ENCODE measurements around the gene RALGAPA1.
"Not testable (repeated sequence)": the region's sequence is repeated elsewhere in the genome, so short reads cannot be mapped to it uniquely, and the experiment has no call there.

The RALGAPA1 gene

DNA sequence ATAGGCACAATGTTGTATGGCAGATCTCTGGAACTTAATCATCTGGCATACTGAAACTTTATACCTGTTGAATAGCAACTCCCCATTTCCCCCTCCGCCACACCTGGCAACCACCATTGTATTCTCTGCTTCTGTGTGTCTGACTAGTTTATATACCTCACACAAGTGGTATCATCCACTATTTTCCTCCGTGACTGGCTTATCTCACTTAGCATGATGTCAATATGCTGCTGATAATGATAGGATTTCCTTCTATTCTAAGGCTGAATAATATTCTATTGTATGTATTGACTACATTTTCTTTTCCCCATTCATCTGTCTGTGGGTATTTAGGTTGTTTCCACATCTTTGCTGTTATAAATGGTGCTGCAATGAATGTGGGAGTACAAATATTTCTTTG lies 38.5 kb upstream of the RALGAPA1 start:
- no peaks in the 10 kb centered on the region for H3K9me3 ChIP-seq (ENCODE audit: insufficient read depth, low read length)
- H3K4me3 ChIP-seq (ENCODE audit: insufficient read length, low read depth) = no peak overlapping the region
- no peak for TF ChIP-seq YY1 (IDR thresholded peaks at IDR 0.05; ENCODE audit: insufficient read depth, insufficient read length)
- TF ChIP-seq ZNF274 (IDR thresholded peaks at IDR 0.05; ENCODE audit: low read depth, low read length) = no peak
- no peak for TF ChIP-seq SUZ12 (IDR thresholded peaks at IDR 0.05; ENCODE audit: extremely low read depth, insufficient read depth, insufficient read length)
- no peak for DNase-seq (ENCODE audit: low read depth, low spot score)
- H3K4me1 ChIP-seq (ENCODE audit: insufficient read depth, insufficient read length) = no peaks in the 10 kb centered on the region
- H3K27me3 ChIP-seq (ENCODE audit: insufficient read depth, insufficient read length) = no peaks in the 10 kb centered on the region
- peaks cover 4% of the 10 kb centered on the region for H3K36me3 ChIP-seq (ENCODE audit: insufficient read depth, insufficient read length, low read length)
- no peak overlapping the region for H3K9ac ChIP-seq (ENCODE audit: insufficient read length, low read depth)

DNA sequence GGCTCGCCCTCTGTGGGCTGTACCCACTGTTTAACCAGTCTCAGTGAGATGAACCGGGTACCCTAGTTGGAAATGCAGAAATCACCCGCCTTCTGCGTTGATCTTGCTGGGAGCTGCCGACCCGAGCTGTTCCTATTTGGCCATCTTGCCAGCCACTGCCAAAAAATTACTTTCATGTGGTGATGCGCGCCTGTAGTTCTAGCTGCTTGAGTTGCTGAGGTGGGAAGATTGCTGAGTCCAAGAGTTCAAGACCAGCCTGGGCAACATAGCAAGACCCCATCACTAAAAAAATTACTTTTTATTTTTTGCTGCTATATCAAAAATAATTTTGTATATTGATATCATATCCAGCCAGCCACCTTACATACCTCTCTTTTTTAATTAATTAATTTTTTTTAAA lies 35.4 kb upstream of the RALGAPA1 start:
- Histone ChIP-seq H3K9ac (ENCODE audit: insufficient read length, low read depth) (no peak overlapping the region), H3K4me3 (ENCODE audit: insufficient read length, low read depth) (no peak overlapping the region), H3K4me1 (ENCODE audit: insufficient read depth, insufficient read length) (no peaks in the 10 kb centered on the region), H3K9me3 (ENCODE audit: insufficient read depth, low read length) (no peaks in the 10 kb centered on the region), H3K36me3 (ENCODE audit: insufficient read depth, insufficient read length, low read length) (peaks cover 4% of the 10 kb centered on the region), H3K27me3 (ENCODE audit: insufficient read depth, insufficient read length) (no peaks in the 10 kb centered on the region)
- DNase-seq (ENCODE audit: low read depth, low spot score) = no peak
- TF ChIP-seq ZNF274 (IDR thresholded peaks at IDR 0.05; ENCODE audit: low read depth, low read length) = no peak

DNA sequence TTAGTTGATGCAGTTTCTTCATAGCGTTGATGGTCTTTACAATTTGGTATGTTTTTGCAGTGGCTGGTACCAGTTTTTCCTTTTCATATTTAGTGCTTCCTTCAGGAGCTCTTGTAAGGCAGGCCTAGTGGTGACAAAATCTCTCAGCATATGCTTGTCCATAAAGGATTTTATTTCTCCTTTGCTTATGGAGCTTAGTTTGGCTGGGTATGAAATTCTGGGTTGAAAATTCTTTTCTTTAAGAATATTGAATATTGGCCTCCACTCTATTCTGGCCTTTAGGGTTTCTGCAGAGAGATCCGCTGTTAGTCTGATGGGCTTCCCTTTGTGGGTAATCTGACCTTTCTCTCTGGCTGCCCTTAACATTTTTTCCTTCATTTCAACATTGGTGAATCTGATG lies 33.1 kb upstream of the RALGAPA1 start:
- not testable (repeated sequence) for DNase-seq (ENCODE audit: low read depth, low spot score); H3K4me3 ChIP-seq (ENCODE audit: insufficient read length, low read depth); H3K27me3 ChIP-seq (ENCODE audit: insufficient read depth, insufficient read length); H3K9ac ChIP-seq (ENCODE audit: insufficient read length, low read depth); H3K4me1 ChIP-seq (ENCODE audit: insufficient read depth, insufficient read length); H3K9me3 ChIP-seq (ENCODE audit: insufficient read depth, low read length); H3K36me3 ChIP-seq (ENCODE audit: insufficient read depth, insufficient read length, low read length)

DNA sequence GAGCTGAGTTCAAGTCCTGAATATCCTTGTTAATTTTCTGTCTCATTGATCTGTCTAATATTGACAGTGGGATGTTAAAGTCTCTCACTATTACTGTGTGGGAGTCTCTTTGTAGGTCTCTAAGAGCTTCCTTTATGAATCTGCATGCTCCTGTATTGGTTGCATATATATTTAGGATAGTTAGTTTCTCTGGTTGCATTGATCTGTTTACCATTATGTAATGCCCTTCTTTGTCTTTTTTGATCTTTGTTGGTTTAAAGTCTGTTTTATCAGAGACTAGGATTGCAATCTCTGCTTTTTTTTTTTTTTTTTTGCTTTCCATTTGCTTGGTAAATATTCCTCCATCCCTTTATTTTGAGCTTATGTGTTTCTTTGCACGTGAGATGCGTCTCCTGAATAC lies 32.6 kb upstream of the RALGAPA1 start:
- H3K4me1 ChIP-seq (ENCODE audit: insufficient read depth, insufficient read length); H3K9me3 ChIP-seq (ENCODE audit: insufficient read depth, low read length); H3K27me3 ChIP-seq (ENCODE audit: insufficient read depth, insufficient read length); DNase-seq (ENCODE audit: low read depth, low spot score); H3K36me3 ChIP-seq (ENCODE audit: insufficient read depth, insufficient read length, low read length); H3K9ac ChIP-seq (ENCODE audit: insufficient read length, low read depth); H3K4me3 ChIP-seq (ENCODE audit: insufficient read length, low read depth): not testable (repeated sequence)

GRCh38 chr14:35835208-35835982 lies 26.3 kb upstream of the RALGAPA1 start:
- peaks cover 23% of the 10 kb centered on the region for H3K36me3 ChIP-seq (ENCODE audit: insufficient read depth, insufficient read length, low read length)
- no peaks in the 10 kb centered on the region for H3K9me3 ChIP-seq (ENCODE audit: insufficient read depth, low read length)
- TF ChIP-seq SUZ12 (IDR thresholded peaks at IDR 0.05; ENCODE audit: extremely low read depth, insufficient read depth, insufficient read length) (no peak), ZNF274 (IDR thresholded peaks at IDR 0.05; ENCODE audit: low read depth, low read length) (no peak), YY1 (IDR thresholded peaks at IDR 0.05; ENCODE audit: insufficient read depth, insufficient read length) (no peak)
- no peak overlapping the region for H3K4me3 ChIP-seq (ENCODE audit: insufficient read length, low read depth)
- no peaks in the 10 kb centered on the region for H3K27me3 ChIP-seq (ENCODE audit: insufficient read depth, insufficient read length)
- no peak overlapping the region for H3K9ac ChIP-seq (ENCODE audit: insufficient read length, low read depth)
- H3K4me1 ChIP-seq (ENCODE audit: insufficient read depth, insufficient read length) = no peaks in the 10 kb centered on the region
- DNase-seq (ENCODE audit: low read depth, low spot score) = no peak

- DNase-seq (ENCODE audit: low read depth, low spot score) = no peak
- H3K4me1 ChIP-seq (ENCODE audit: insufficient read depth, insufficient read length) = no peaks in the 10 kb centered on the region
- H3K9ac ChIP-seq (ENCODE audit: insufficient read length, low read depth) = no peak overlapping the region
- peaks cover 10% of the 10 kb centered on the region for H3K36me3 ChIP-seq (ENCODE audit: insufficient read depth, insufficient read length, low read length)
- H3K27me3 ChIP-seq (ENCODE audit: insufficient read depth, insufficient read length) = no peaks in the 10 kb centered on the region
- H3K9me3 ChIP-seq (ENCODE audit: insufficient read depth, low read length) = no peaks in the 10 kb centered on the region
- TF ChIP-seq SUZ12 (IDR thresholded peaks at IDR 0.05; ENCODE audit: extremely low read depth, insufficient read depth, insufficient read length) (no peak), YY1 (IDR thresholded peaks at IDR 0.05; ENCODE audit: insufficient read depth, insufficient read length) (no peak), ZNF274 (IDR thresholded peaks at IDR 0.05; ENCODE audit: low read depth, low read length) (no peak)
- H3K4me3 ChIP-seq (ENCODE audit: insufficient read length, low read depth) = no peak overlapping the region
Observed at GRCh38 chr14:35829449-35829848, 20.4 kb upstream of the RALGAPA1 start.

GRCh38 chr14:35827678-35828472 lies 18.8 kb upstream of the RALGAPA1 start:
- no peaks in the 10 kb centered on the region for H3K9me3 ChIP-seq (ENCODE audit: insufficient read depth, low read length)
- peaks cover 4% of the 10 kb centered on the region for H3K36me3 ChIP-seq (ENCODE audit: insufficient read depth, insufficient read length, low read length)
- TF ChIP-seq ZNF274 (IDR thresholded peaks at IDR 0.05; ENCODE audit: low read depth, low read length) (no peak), SUZ12 (IDR thresholded peaks at IDR 0.05; ENCODE audit: extremely low read depth, insufficient read depth, insufficient read length) (no peak), YY1 (IDR thresholded peaks at IDR 0.05; ENCODE audit: insufficient read depth, insufficient read length) (no peak)
- H3K4me1 ChIP-seq (ENCODE audit: insufficient read depth, insufficient read length) = no peaks in the 10 kb centered on the region
- no peak overlapping the region for H3K9ac ChIP-seq (ENCODE audit: insufficient read length, low read depth)
- no peak for DNase-seq (ENCODE audit: low read depth, low spot score)
- peak overlapping the region; percentile 95 for H3K4me3 ChIP-seq (ENCODE audit: insufficient read length, low read depth)
- H3K27me3 ChIP-seq (ENCODE audit: insufficient read depth, insufficient read length) = no peaks in the 10 kb centered on the region
